Vein endothelial cell (primary cell): ENCODE data around the gene ANO3. TPM values are rescaled to one million over a fixed set of nuclear protein-coding genes. Genes with fewer than 3 reads are reported as not detected.

ENCODE experiments used
- total RNA-seq: library from RNA; depleted of rRNA; stranded (reverse); fragments of >200 nt; gene quantifications from 2 replicates; pipeline ENCODE4 v1.2.3, GENCODE V29; 2012

Gene ANO3
- total RNA-seq: not detected in 2 replicates

DNA sequence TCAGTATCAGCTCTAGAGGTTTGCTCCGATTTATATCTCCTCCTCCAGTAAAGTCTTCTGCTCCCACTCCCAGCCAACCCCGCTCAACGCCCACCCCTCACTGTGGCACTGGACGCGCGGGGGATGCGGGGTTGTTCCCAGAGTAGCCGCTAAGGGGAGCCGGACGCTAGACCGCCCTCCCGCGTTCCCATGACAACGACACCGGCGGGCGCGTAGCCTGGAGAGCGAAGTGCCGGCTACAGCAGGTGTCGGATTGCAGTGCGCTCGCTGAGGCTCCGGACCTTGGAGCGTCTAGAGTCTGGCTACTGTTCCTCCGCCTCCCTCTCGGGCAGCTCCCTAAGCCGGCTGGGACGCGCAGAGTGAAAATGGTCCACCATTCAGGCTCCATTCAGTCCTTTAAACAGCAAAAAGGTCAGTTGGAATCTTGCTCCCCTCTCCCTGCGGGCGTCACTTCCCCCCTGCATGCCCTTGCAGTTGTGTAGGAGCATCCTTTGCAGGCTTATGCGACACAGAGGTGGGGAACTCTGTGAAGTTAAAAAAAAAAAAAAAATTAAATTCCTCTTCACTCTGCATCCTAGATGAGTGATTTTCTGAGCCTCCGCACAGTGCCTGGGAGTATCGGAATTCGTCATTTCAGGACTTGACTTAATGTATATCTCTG lies at the start of gene ANO3:
Gene ANO3 (plus strand): TSS at position 220 of the 661 bp plus-strand sequence. CDS start 146 bp downstream, at position 366.

GRCh38 chr11:26571861-26572654 lies 240.1 kb downstream of the ANO3 start, which contains the start of gene MUC15:
MUC15 (minus strand) TSS chr11:26572263; CDS start chr11:26567094, 5,169 bp downstream.

Other genes with a start within 250 kb of the ANO3 start
- gene MUC15, start 240.1 kb downstream of the ANO3 start, total RNA-seq: not detected in 2 replicates